ENCODE results near the gene ANXA3.
"Not testable (repeated sequence)": the region's sequence is repeated elsewhere in the genome, so short reads cannot be mapped to it uniquely, and the experiment has no call there.

Gene ANXA3

DNA sequence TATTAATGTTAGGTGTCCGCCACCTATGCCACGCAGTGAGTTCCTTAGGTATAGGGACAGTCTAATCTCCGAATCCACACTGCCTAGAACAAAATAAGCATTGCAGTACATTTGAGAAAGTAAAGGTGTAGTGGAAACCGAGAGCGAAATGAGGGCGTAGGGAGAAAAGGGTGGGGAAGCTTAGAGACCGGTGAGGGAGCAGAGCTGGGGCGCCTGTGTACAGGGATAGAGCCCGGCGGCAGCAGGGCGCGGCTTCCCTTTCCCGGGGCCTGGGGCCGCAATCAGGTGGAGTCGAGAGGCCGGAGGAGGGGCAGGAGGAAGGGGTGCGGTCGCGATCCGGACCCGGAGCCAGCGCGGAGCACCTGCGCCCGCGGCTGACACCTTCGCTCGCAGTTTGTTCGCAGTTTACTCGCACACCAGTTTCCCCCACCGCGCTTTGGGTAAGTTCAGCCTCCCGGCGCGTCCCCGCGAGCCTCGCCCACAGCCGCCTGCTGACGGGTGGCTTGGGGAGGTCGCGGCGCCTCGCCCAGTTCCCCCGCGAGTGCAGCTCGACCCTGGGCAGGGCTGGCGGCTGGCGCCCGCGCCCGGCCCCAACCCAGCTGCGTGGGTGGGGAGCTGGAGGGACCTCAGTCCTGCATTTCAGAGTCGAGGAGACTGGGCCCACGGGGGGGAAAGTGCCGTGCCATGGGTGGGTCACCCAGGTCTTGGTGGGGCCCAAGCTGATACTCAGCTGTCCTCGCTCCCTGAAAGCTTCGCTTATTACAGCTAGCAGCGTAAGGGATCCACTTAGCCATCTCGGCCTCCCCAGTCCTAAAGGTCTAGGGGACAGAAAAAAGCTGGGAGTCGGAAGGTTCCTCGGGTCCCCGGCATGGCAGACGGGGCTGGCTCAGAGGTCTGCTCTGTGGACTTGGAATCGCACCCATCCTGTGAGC is at the start of gene ANXA3:
TSS of gene ANXA3 (plus strand) at position 351 of the 932 bp plus-strand sequence. CDS start 2,704 bp downstream, outside the sequence.
- DNase-seq, result no peak

DNA sequence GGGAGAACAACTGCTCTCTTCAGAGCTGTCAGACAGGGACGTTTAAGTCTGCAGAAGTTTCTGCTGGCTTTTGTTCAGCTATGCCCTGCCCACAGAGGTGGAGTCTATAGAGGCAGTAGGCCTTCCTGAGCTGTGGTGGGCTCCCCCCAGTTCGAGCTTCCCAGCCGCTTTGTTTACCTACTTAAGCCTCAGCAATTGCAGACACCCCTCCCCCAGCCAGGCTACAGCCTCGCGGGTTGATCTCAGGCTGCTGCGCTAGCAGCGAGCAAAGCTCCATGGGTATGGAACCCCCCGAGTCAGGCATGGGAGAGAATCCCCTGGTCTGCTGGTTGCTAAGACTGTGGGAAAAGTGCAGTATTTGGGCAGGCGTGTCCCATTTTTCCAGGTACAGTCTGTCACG is 45.3 kb upstream of the ANXA3 start:
- not testable (repeated sequence) for DNase-seq

DNA sequence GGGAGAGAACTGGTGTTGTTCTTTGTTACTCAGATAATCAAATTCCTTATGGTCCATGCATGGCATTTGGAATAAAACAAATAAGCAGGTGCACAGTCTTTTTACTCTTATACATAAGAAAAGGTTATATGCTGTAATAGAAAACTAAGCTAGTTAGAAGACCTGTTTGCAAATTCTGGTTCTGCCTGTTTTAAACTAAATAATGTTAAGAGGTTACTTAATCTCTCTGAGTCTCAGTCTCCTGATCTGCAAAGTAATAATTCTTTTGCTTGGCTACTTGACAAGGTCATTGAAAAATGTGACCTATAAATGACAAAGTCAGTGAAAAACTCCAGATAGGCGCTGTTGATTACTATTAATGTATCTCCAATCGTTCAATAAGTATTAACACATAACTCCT is 42.5 kb upstream of the ANXA3 start:
- no peak for DNase-seq

DNA sequence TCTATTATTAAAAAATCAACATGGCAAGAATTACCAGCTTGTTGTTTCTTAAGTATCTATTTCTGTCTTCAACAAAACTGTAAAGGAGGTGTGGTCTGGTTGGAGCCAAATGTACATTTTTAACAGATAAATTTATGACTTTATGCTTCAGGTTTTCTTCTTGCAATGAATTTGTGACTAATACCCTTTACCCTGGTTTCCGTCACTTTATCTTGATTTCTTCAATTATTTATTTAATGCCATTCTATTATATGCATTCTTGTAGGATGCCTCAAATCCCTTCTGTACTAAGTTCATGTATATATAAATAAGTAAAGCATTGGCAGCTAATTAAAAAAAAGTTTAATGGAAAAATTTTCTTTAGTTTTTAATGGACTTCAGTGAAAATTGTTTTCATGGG is 41.5 kb upstream of the ANXA3 start:
- no peak for DNase-seq

- DNase-seq, result no peak
These were observed 40.9 kb upstream of the ANXA3 start for GRCh38 chr4:78510681-78511080.

DNA sequence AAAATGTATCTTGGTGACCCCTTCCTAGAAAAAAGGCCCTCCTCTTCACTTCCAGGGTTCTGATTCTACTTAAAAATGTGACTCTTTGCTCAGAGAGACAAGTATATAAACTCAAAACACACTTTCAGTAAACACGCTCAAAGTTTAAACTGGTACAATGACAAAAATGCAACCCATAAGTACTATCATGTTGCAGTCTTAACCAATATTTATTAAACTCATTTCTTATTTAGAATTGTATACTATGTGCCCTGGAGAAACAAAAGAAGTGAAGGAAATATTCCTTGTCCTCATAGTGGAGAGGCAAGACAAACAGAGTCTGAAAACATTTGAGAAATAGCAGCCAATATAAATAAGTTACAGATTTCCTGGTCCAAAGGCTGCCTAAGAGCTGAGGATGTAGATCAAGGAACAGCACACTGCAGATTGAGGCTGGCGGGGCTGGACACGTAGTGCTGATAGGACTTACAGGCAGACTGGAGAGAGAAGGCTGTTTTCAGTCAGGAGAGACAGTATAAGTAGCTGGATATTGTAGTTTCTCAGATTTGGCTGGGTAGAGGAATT is 39.1 kb upstream of the ANXA3 start:
- DNase-seq, result no peak

DNA sequence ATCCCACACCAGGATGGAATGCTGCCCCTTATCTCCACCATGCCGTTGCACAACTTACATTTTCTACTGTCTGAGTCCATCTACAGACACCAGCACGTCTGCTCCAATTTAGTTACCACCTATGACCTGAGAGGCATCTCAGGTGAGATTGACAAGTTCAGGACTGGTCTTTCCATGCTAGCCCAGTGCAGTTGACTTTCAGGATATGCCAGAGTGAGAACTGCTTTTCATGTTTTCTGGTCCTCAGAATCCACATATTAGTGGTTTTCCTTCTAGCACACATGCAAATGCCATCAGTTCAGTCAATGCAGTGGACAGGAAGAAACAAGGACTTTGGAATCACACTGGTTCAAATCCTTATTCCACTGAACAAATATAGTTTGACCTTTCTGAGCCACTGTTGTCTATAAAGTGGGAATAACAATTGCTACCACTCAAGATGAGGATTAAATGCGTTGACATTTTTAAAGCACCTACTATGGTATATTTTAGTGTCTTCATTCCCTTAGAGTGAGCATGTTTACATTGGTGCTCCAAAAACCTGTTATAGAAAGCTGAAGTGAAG is 38.1 kb upstream of the ANXA3 start:
- DNase-seq, result no peak

GRCh38 chr4:78517050-78517652 is 34.4 kb upstream of the ANXA3 start:
- no peak for DNase-seq

GRCh38 chr4:78518561-78518960 is 33.0 kb upstream of the ANXA3 start:
- DNase-seq, result no peak

- DNase-seq, result no peak
These were observed 31.6 kb upstream of the ANXA3 start for GRCh38 chr4:78519962-78520361.

DNA sequence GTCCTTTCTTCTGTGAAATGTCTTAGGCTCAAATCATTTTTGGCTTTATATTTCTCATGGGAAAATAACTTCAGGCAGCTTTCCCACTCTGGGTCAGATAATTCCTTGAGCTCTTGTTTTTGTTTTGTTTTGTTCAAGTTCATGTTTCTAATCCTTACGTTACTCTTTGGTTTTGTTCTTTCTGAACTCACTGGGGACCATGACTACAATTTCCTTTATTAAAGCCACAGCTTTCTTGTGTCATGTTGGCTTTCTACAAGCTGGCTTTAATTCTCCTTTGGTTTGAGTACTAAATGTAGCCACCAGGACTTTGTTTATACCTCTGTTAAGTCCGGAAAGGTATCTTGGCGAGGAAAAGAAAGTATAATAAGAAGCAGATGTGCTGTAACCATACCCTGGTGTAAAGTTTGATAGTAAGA is 30.8 kb upstream of the ANXA3 start:
- DNase-seq, result no peak

DNA sequence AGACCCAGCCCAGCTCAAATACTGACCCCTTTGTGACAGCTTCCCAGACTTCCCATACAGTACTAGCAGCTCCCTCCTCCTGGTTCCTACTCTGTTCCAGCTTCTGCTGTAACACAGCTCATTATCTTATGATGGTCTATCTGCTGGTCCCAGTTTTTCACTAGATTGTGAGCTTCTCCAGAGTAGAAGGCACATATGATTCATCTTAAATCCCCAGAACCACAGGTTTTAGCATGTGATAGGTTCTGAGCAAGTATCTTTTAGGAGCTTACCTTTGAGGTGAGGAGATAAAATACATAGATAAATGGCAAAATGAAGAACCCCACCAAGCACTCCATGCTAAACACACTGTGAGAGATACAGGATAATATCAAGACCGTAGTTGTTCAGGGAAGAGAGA is 27.6 kb upstream of the ANXA3 start:
- no peak for DNase-seq

DNA sequence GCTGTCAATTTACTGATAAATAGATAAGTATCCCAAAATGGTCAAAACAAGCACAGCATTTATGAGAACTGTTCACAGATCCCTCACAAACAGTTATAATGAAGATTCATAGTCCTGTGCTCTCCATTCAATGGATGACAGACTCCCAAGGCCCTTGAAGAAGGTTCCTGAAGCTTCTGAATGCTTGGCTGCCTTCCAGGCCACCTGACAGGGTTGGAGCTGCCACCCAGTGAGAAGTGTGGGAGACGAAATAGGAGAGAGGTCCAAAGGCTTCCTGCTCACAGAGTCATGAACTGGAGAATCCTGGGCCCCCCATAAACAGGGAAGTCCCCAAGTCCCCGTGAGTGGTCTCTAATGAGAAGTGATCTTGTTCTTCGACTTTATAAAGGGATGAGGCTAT is 26.0 kb upstream of the ANXA3 start:
- no peak for DNase-seq

- no peak for DNase-seq
These were observed 24.5 kb upstream of the ANXA3 start for GRCh38 chr4:78527103-78527502.

- DNase-seq, result no peak
These were observed 24.0 kb upstream of the ANXA3 start for GRCh38 chr4:78527555-78527954.

GRCh38 chr4:78528327-78528726 is 23.2 kb upstream of the ANXA3 start:
- no peak for DNase-seq

DNA sequence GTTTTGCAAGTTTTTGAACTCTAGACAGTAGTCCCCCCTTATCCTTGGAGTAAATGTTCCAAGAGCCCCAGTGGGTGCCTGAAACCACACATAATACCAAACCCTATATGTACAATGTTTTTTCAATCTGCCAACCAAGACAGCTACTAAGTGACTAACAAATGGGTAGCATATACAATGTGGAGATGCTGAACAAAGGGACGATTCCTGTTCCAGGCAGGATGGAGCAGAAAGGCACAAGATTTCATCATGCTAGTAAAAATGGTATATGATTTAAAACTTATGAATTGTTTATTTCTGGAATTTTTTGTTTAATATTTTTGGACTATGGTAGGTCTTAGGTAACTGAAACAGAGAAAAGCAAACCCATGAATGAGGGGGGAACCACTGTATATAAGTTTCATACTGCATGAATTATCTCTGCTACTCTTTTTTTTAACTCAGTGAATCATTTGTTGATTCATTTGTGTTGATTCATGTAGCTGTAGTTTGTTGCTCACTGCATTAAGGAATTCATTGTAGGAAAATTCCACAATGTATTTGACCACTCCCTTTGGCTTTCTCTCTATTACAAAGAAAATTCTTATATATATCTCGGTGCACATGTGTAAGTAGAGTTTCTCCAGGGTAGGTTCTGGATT is 21.9 kb upstream of the ANXA3 start:
- no peak for DNase-seq

- DNase-seq, result no peak
These were observed 19.5 kb upstream of the ANXA3 start for GRCh38 chr4:78532046-78532445.

GRCh38 chr4:78533854-78534253 is 17.7 kb upstream of the ANXA3 start:
- no peak for DNase-seq

DNA sequence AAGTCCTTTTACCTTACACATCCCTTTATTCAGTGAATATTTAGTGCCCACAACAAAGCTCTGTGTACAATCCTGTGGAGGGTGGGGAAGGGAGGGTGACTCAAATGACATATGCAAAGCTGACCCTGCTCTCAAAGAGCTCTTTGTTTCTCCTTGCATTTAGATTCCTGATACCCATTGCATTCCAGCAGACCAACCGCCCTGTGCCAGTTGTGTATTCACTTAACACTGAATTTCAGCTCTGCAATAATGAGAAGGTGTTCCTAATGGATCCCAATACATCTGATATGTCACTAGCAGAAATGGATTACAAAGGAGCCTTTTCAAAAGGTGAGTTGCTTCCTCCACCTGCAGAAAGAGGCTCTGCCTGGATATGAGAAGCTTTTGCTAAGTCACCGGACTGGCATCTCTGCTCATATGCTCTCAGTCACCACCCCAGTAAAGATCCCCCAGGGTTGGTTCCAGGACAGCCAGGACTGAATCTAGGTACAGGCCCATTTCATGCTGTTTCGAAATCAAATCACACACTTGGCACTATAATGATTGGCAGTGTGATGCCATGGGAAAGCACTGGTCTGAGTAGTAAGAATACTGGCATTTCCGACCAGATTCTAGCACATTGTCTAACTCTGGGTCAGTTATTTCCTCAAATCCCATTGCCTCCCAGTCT is 17.1 kb upstream of the ANXA3 start:
- no peak for DNase-seq

DNA sequence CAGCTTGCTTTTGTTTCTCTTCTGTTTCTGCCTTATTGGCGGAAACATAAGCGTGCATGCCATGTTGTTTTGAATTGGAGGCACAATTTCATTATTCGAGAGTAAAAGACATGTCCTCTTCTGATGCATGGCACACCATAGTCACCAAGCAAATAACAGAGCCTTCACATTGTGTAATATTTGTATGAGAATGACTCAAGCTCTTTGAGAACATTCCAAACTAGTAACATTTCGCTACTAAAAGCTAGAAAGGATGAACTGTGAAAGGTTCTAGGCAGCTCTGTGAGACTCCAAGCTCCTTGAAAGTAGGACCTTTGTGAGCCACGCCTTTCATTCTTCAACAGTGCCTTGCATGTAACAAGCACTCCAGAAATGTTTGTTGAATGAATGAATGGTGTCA is 9.2 kb upstream of the ANXA3 start:
- no peak for DNase-seq

GRCh38 chr4:78543424-78544125 is 8.0 kb upstream of the ANXA3 start:
- no peak for DNase-seq
